GM18907 (cell line): ENCODE measurements around the gene NME7.

Source experiments
- ATAC-seq: cut with Tn5 transposase; IDR thresholded peaks from one replicate; pipeline ENCODE4 v1.9.1; 2021; ENCODE audit warnings: mild to moderate bottlenecking, moderate library complexity; ENCODE audit not compliant: unreplicated experiment

NME7 gene

DNA sequence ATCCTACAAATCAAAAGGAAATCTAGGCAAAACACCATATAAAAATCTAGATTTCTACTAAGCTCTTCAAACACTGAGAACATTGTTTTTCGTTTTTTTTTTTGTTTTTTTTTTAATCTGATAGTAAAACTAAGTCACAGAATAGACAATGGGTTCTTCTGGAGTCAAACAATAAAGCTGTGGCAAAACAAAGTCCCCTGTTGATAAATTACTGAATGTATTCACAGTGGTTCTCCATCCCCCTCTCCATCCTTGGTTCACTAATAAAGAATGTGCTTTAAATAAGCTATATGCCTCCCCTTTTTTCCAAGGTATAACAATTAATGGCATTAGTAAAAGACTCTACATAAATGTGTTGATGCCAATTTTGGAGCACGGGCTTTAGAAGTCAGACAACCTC is 277.8 kb downstream of the NME7 start:
- ATAC-seq: no peak

GRCh38 chr1:169087876-169088275 is 279.7 kb downstream of the NME7 start:
- no peak for ATAC-seq

DNA sequence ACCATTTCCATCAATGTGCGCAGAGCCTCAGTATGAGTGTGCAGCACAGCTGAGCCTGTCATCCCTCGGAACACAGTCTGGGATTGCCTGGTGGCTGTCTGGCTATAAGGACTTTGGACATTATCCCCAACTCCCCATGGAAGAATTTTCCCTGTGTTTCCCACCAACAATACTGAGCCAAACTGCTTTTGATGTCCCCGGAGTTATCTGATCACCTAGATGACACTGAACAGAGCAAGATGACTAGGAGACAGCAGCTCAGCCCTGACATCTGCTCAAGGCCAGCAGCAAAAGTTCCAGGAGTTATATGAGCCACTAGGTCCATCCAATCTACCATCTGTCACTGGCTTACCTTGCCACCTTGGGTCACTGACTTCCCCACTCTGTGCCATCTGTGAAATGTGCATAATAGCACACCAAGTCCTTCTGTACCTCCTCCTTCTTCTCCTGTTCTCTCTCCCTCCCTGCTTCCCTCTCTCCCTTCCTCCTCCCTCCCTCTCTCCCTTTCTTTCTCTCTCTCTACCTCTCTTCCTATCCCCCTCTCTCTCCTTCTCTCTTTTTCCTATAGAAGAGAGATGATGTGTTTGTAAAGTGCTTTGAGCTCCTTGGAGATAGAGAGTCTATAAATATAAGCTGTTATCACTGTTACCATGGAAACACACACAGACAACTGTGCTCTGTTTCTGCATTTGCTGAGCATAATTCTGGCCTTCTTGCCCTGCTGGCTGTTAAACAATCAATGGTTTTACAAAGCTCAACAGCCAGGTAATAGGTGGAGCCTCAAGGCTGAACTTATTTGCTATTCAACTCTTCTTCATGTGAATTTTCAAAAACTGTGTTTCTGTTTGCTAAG is 280.8 kb downstream of the NME7 start:
- no peak for ATAC-seq

DNA sequence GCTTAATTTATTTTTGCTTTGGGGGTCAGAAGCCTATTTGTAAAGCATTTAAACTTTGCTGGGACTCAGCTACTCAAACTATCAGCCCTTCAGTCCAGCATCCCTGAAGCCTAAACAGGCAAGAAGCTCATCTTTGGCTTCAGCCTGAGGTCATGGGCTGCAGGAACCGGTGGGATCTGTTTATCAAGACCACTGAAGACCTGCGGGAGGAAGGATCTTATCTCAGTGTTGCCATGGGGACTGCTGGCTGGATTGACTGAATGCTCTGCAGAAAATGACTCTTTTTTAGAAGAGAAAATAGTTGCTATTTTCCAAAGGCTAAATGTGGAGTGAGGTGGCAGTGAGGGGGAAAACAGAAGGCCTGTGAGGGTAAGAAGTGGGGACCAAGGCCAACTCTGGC is 281.7 kb downstream of the NME7 start:
- no peak for ATAC-seq
